ENCODE results near the gene SHF. TPM values are rescaled to one million over a fixed set of nuclear protein-coding genes. Genes with fewer than 3 reads are reported as not detected.

SHF gene
- total RNA-seq, 1 experiment from 2014 or later = 21.7 TPM

- H4K91ac ChIP-seq (ENCODE audit: insufficient read length, low read depth, low read length) = no peak overlapping the region
- Mint-ChIP-seq H3K27me3 (ENCODE audit: low read depth) (peaks cover 10% of the 10 kb centered on the region), H3K27ac (peak overlapping the region in 1 of 3 experiments; percentile 44; a peak in 2 of 7 replicates), H3K9me3 (peaks cover 0 to 6% of the 10 kb centered on the region in 2 experiments; a peak in 3 of 5 replicates), H3K36me3 (ENCODE audit: insufficient read depth in 1 of 3, low read depth in 3 of 3) (no peaks in the 10 kb centered on the region; a peak in 1 of 7 replicates), H3K4me3 (no peak overlapping the region), H3K4me1 (peaks cover 12 to 15% of the 10 kb centered on the region in 2 experiments)
- no peak overlapping the region for H3K23ac ChIP-seq (ENCODE audit: insufficient read length, low read depth, low read length)
- no peak overlapping the region for H3K27ac ChIP-seq (ENCODE audit: insufficient read length, low read depth, low read length)
- H3K27me3 ChIP-seq (ENCODE audit: insufficient read depth, low read length) = no peaks in the 10 kb centered on the region
- DNase-seq = no peak
- no peak overlapping the region for H2BK15ac ChIP-seq (ENCODE audit: low read depth, low read length)
- peaks cover 14% of the 10 kb centered on the region for H3K23me2 ChIP-seq (ENCODE audit: insufficient read length, low read depth, low read length, poor library complexity, severe bottlenecking)
- no peaks in the 10 kb centered on the region for H3K79me1 ChIP-seq (ENCODE audit: insufficient read depth, low read depth, low read length, poor library complexity, severe bottlenecking)
- H2AFZ ChIP-seq (ENCODE audit: low read length) = no peak overlapping the region
- H3K4me1 ChIP-seq (ENCODE audit: insufficient read depth, low read length) = no peaks in the 10 kb centered on the region
- no peak overlapping the region for H2BK20ac ChIP-seq (ENCODE audit: low read depth, low read length, poor library complexity, severe bottlenecking)
- H3K9ac ChIP-seq (ENCODE audit: extremely low read depth, insufficient read length, low read length) = no peak overlapping the region
- H3K18ac ChIP-seq (ENCODE audit: insufficient read length, low read depth, low read length) = no peak overlapping the region
- no peak overlapping the region for H2BK5ac ChIP-seq (ENCODE audit: insufficient read length, low read length)
- TF ChIP-seq CTCF (conservative IDR thresholded peaks at IDR 0.05) = no peak
- H2BK12ac ChIP-seq (ENCODE audit: insufficient read length, low read depth, low read length) = no peak overlapping the region
- H3K79me2 ChIP-seq (ENCODE audit: insufficient read depth, low read length) = no peaks in the 10 kb centered on the region
- H4K20me1 ChIP-seq (ENCODE audit: control insufficient read depth, insufficient read depth, insufficient read length) = no peaks in the 10 kb centered on the region
- no peak overlapping the region for H4K5ac ChIP-seq (ENCODE audit: insufficient read length, low read depth, low read length)
- whole genome bisulfite sequencing (ENCODE audit: extremely low coverage, insufficient read length, low lambda C conversion rate) = no CpG with 5 or more reads among the region's 7 CpGs
- H4K8ac ChIP-seq (replicated peaks; ENCODE audit: insufficient read length, low read depth, low read length) = no peak overlapping the region
- H3K4me2 ChIP-seq (ENCODE audit: insufficient read depth, insufficient read length, low read length) = no peak overlapping the region
- H2AK5ac ChIP-seq (ENCODE audit: insufficient read length, low read length) = no peak overlapping the region
- no peak overlapping the region for H2BK120ac ChIP-seq (ENCODE audit: low read depth, low read length, poor library complexity, severe bottlenecking)
- H3K4ac ChIP-seq (ENCODE audit: low read depth, low read length) = no peak overlapping the region
- H3K9me3 ChIP-seq (ENCODE audit: control insufficient read depth, low read depth, low read length) = no peaks in the 10 kb centered on the region
- no peak overlapping the region for H3K14ac ChIP-seq (ENCODE audit: insufficient read depth, low read length)
- H3K56ac ChIP-seq (ENCODE audit: insufficient read length, low read depth, low read length) = no peak overlapping the region
- no peak overlapping the region for H3T11ph ChIP-seq (ENCODE audit: low read length)
Observed at GRCh38 chr15:45201869-45202268, 14.1 kb upstream of the SHF start.
